ENCODE measurements around the gene EPDR1.

EPDR1 gene

GRCh38 chr7:37982423-37982822, 62.0 kb downstream of the EPDR1 start:
- DNase-seq = no peak

DNA sequence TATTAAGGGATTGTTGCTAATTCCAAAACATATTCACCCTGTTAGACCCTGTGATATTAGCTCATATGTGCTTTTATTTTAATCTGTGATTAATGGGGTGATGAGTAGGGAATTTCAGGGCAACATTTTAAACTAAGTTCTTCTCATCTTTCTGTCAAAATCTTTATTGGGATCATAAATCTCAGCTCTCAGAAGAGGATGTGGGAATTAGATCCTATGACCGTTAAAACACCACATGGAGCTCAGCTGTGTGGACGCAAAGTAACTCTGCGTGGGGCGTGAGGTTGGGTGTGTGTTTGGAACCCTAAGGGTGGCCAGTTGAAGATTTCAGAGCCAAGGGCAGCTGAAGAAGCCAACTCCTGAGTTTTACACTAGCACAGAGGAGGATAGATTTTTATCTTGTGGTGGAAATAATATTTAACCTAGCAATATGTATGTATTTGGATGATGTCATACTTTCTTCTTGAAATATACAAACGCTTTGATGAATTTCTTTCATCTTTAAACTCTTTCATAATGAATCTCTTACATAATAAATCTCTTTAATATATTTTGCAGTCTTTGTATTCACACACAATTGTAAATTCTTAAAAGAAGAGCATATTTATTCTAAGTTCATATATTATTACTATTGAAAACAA, 64.4 kb downstream of the EPDR1 start:
- DNase-seq = no peak

DNA sequence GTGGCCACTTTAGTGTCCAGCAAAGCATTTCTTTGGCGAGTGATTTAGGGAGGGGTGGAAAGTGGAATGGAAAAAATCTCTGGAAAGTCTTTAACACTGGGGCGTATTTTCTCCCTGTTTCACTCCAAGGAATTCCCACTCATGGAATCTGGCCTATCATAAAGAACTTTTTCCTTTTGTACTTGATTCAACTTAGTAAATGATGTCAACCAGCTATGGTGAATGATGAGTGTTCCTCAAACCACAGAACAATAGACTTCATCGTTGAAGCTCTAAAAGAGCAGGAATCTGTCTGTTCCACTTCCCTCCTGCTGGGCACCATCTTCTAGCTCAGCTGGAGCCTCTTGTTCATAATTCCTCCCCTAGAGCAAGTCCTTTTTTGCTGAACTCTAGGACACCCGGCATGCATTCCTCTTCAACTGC, 66.5 kb downstream of the EPDR1 start:
- DNase-seq = peak; percentile 40

DNA sequence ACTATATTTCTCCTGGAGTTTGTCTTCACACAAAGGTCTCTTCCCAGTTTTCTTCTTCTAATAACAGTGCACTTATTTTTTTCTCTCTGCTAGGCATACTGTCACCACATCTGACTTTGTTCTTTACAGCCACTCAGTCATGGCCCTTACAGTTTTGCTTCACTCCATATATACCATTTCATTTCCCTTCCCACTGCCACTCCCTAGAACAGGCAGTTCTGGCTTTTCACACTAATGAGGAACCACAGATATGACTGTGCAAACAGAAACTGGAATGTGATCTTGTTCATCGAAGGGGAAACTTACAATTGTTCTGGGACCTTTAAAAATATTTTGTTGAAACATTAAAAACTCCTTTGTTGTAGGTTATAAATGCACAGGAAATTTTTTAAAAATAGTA, 67.3 kb downstream of the EPDR1 start:
- DNase-seq = no peak

DNA sequence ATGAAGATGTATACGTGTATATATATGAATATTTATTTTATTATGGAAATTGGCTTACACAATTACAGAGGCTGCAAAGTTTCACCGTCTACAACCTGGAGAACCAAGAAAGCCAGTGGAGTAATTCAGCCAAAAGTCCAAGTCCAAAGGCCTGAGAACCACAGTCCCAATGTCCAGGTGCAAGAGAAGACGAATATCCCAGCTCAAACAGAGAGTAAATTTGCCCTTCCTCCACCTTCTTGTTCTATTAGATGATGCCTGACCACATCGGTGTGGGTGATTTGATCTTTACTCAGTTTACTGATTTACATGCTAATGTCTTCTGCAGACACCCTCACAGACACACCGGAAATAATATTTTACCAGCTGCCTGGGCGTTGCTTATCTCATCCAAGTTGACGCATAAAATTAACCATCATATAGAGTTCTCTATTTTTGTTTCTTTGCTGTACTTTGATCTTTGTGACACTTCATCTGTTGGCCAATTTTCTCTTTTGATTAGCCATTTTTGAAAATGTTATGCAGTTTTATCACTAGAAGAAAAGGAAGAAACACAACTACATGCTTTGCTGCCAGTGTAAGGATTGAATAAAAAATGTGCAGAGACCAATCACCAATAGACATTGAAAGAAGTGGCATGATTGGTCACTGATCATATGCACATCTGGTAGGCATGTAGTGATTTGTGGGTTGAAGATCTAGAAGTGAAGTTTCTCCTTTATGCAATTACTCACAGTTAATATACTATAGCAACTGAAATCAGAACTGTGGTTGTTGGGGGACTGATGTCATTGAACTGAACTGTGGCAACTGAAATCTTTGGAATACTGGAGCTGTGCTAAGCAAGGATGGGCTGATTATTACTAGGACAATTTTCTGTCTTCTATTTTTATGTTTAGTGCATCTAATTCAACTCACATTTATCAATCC, 68.5 kb downstream of the EPDR1 start:
- no peak for DNase-seq

GRCh38 chr7:37990337-37990736, 69.9 kb downstream of the EPDR1 start:
- DNase-seq = no peak

- DNase-seq = no peak
These were observed 72.6 kb downstream of the EPDR1 start for GRCh38 chr7:37993060-37993501.

- DNase-seq = peak; percentile 4
These were observed 79.2 kb downstream of the EPDR1 start for GRCh38 chr7:37999673-38000072.

DNA sequence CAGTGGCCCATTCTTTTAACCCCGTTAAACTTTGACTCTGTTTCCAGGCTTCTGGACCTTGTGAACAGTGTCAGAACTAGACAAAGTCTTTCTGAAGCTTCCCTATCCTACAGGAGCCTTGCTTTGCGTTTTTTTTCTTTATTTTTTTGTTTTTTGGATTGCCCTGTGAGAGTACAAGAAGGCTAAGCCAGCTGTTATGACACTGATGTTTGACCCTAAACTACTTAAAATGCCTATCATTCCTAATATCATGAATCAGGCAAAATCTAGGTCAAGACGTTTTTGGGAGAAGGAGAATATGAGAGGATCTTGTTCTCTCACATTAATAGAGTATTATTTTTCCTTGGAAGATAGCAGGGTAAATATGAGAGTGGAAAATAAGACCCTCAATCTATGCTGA, 79.8 kb downstream of the EPDR1 start:
- DNase-seq = peak; percentile 26
